ENCODE measurements around the gene FUT2. TPM values are rescaled to one million over a fixed set of nuclear protein-coding genes. Genes with fewer than 3 reads are reported as not detected.
A peak's percentile ranks its signal among the peaks of the same experiment; 100 is the strongest.

FUT2 gene
- total RNA-seq, 4 donors from 2014 or later: 0.19 TPM; not detected in 3

DNA sequence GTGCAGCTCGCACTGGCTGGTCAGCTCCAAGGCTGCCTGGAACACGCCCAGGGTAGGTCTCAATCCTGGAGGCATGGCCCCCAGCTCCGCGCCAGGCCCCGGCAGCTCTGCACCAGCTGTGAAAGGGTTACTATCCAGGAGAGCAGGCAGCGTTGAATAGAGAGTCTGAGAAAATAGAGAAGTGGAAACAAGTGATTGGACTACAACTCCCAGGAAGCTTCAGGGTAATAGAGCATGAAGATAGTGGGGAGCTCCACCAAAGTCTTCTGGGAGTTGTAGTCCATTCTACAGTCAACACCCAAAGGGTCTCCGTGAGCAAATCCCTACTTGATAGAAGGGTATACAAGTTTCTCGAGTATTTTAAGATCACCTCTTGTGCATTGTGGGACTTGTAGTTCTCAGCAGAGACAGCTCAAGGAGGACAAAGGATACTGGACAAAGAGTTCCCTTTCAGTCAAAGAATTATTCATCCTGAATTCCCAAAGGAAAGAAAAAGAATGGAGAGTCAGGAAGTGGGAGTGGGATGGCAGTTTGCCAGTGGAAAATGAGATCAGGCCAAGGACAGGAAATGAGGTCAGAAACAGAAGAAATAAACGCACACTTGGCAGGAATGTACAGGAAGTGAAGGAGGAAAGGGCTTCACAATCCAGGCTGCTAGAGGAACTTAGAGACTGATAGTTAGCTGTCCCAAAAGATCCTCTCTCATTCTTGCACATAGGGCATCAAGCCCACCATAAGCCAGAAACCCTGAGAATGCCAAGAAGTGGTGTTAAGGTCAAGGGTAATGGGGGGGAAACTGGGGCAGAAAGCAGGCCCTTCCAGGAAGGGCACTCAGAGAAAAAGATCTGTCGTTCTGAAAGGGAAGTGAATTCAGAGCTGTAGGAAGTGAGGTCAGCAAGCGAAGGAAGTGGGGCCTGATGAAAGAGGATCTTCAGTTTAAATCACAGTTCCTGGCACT is 29.3 kb downstream of the FUT2 start:
- DNase-seq (peak in 1 of 2 donors; percentile 48), ATAC-seq (peak; percentile 15 to 37)
- no peaks in the 10 kb centered on the region for H3K27me3 ChIP-seq
- H3K27ac ChIP-seq: peak overlapping the region; percentile 63 to 85 (median 78)
- no peak overlapping the region for H3K4me3 ChIP-seq
- peaks cover 9 to 20% of the 10 kb centered on the region in 2 donors for H3K4me1 ChIP-seq
- TF ChIP-seq, protein P1, sequence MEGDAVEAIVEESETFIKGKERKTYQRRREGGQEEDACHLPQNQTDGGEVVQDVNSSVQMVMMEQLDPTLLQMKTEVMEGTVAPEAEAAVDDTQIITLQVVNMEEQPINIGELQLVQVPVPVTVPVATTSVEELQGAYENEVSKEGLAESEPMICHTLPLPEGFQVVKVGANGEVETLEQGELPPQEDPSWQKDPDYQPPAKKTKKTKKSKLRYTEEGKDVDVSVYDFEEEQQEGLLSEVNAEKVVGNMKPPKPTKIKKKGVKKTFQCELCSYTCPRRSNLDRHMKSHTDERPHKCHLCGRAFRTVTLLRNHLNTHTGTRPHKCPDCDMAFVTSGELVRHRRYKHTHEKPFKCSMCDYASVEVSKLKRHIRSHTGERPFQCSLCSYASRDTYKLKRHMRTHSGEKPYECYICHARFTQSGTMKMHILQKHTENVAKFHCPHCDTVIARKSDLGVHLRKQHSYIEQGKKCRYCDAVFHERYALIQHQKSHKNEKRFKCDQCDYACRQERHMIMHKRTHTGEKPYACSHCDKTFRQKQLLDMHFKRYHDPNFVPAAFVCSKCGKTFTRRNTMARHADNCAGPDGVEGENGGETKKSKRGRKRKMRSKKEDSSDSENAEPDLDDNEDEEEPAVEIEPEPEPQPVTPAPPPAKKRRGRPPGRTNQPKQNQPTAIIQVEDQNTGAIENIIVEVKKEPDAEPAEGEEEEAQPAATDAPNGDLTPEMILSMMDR (IDR thresholded peaks at IDR 0.05 in 4 of 5, conservative IDR thresholded peaks at IDR 0.05 in 1 of 5): no peak
- no peak for TF ChIP-seq POLR2A (IDR thresholded peaks at IDR 0.05)
- intact Hi-C loops (cut with DNase I; ENCODE audit: low total_unique reads): no loop called here
- H3K36me3 ChIP-seq: no peaks in the 10 kb centered on the region
- no peaks in the 10 kb centered on the region for H3K9me3 ChIP-seq
- in situ Hi-C loops (cut with MboI; ENCODE audit: low sequenced_read_pairs in 4 of 4): loop anchor here in 1 of 4 donors (25.0 kb wide), 1 partner anchor 88 kb away; the partner anchor contains the start of genes CA11 and DBP

DNA sequence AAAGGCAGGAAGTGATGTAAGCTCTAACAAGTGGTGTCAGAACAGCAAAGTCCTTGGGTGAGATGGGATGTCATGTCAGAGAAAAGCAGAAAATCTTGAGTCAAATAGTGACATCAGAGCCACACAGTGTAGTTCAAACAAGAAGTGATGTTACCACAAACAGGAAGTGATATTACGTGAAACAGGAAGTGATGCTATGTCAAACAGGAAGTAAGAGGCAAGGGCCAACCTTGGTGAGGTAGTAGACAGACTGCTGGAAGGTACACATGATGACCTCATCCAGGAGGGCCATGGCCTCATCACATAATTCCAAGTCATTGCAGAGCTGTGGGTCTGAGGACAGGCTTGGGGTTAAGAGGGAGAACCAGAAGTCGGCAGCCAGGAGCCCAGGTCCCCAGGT is 30.8 kb downstream of the FUT2 start:
- TF ChIP-seq, protein P1 (IDR thresholded peaks at IDR 0.05 in 4 of 5, conservative IDR thresholded peaks at IDR 0.05 in 1 of 5): no peak
- TF ChIP-seq POLR2A (IDR thresholded peaks at IDR 0.05): no peak
- no peak overlapping the region for H3K4me3 ChIP-seq
- peaks cover 5 to 16% of the 10 kb centered on the region in 2 donors for H3K4me1 ChIP-seq
- no peaks in the 10 kb centered on the region for H3K9me3 ChIP-seq
- peak overlapping the region; percentile 63 to 85 (median 78) for H3K27ac ChIP-seq
- no peaks in the 10 kb centered on the region for H3K36me3 ChIP-seq
- intact Hi-C loops (cut with DNase I; ENCODE audit: low total_unique reads) (no loop called here), in situ Hi-C loops (cut with MboI; ENCODE audit: low sequenced_read_pairs in 4 of 4) (loop anchor here in 1 of 4 donors (25.0 kb wide), 1 partner anchor 89 kb away; the partner anchor contains the start of genes CA11 and DBP)
- no peak for DNase-seq
- H3K27me3 ChIP-seq: no peaks in the 10 kb centered on the region
- no peak for ATAC-seq

DNA sequence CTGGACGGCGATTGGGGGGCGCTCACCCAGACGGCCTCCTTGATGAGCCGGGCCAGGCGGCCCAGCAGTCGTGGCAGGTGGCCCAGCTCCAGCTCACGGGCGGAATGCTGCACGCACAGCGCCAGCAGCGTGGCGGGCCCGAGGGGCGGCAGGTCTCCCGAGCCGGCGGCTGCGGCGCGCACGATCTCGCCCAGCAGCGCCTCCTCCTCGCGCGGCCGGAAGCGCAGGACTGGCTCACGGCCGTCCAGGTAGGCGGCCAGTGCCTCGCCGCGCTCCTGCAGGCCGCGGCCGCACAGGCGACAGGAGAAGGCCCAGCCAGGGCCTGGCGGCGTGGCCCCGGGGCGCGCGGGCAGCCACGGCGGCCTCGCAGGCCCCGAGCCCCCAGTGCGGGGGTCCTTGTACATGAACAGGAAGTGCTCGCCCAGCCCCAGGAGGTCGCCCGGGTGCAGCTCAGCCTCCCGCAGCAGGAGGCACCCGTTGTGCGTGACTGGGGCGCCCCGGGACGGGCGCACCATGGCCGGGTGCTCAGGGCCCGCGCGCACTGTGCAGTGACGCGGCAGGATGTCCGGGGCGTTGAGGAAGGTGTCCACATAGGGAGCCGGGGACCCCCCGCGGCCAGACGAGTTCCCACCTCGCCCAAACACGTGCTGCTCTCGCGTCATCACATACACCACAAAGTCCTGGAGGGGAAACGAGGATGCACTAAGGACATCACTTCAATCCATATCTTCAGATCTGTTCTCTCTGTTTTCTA is 33.3 kb downstream of the FUT2 start:
- TF ChIP-seq, protein P1 (IDR thresholded peaks at IDR 0.05 in 4 of 5, conservative IDR thresholded peaks at IDR 0.05 in 1 of 5): no peak
- TF ChIP-seq POLR2A (IDR thresholded peaks at IDR 0.05): no peak
- intact Hi-C loops (cut with DNase I; ENCODE audit: low total_unique reads) (no loop called here), in situ Hi-C loops (cut with MboI; ENCODE audit: low sequenced_read_pairs in 4 of 4) (loop anchor here in 1 of 4 donors (25.0 kb wide), 1 partner anchor 92 kb away; the partner anchor contains the start of genes CA11 and DBP)
- no peaks in the 10 kb centered on the region for H3K27me3 ChIP-seq
- no peak for DNase-seq
- no peaks in the 10 kb centered on the region for H3K9me3 ChIP-seq
- H3K4me1 ChIP-seq: peaks cover 5 to 14% of the 10 kb centered on the region in 2 donors
- ATAC-seq: no peak
- H3K4me3 ChIP-seq: no peak overlapping the region
- no peak overlapping the region for H3K27ac ChIP-seq
- H3K36me3 ChIP-seq: no peaks in the 10 kb centered on the region

DNA sequence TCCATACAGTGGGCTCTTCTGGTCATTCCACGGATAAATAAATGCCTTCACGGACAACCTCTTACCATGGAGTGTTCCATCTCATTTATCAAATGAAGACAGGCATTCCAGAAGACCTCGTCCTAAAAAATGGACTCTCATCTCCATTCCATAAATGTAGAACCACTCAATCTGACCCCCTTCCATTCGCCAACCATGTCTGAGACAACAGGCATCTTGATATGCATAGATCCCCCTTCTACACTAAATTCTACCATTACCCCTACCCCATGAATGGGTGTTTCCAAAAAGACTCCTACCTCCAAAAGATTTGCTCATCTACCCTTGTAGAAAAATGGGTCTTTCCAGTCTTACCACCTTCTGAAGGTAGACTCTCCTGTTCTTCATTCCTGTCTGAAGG is 35.7 kb downstream of the FUT2 start:
- intact Hi-C loops (cut with DNase I; ENCODE audit: low total_unique reads): no loop called here
- no peaks in the 10 kb centered on the region for H3K9me3 ChIP-seq
- no peaks in the 10 kb centered on the region for H3K36me3 ChIP-seq
- ATAC-seq: no peak
- H3K27ac ChIP-seq: no peak overlapping the region
- no peaks in the 10 kb centered on the region for H3K4me1 ChIP-seq
- no peak for DNase-seq
- no peaks in the 10 kb centered on the region for H3K27me3 ChIP-seq
- in situ Hi-C loops (cut with MboI; ENCODE audit: low sequenced_read_pairs in 4 of 4): loop anchor here in 1 of 4 donors (25.0 kb wide), 1 partner anchor 94 kb away; the partner anchor contains the start of genes CA11 and DBP
- no peak for TF ChIP-seq POLR2A (IDR thresholded peaks at IDR 0.05)
- TF ChIP-seq, protein P1 (IDR thresholded peaks at IDR 0.05 in 4 of 5, conservative IDR thresholded peaks at IDR 0.05 in 1 of 5): no peak
- no peak overlapping the region for H3K4me3 ChIP-seq
